PC-3 (cell line): ENCODE data around the gene RBFOX2.

Experiments
- CTCF ChIP-seq: fragments of 300-600 bp; sonication (generic); conservative IDR thresholded peaks from 2 replicates; pipeline ENCODE4 v1.5.1; 2017; ENCODE audit warnings: antibody characterized with exemption, low read depth, mild to moderate bottlenecking, low read length
- EZH2phosphoT487 ChIP-seq: fragments of 300-600 bp; sonication (generic); IDR thresholded peaks from 2 replicates; pipeline ENCODE4 v1.6.1; 2018; ENCODE audit warnings: mild to moderate bottlenecking, antibody characterized with exemption, low read length, borderline replicate concordance

GRCh38 chr22:35809816-35810215, 218.8 kb downstream of the RBFOX2 start:
- TF ChIP-seq CTCF, result no peak
- no peak for TF ChIP-seq EZH2phosphoT487
